ENCODE measurements around the gene PMEL.
"Not testable (repeated sequence)": the region's sequence is repeated elsewhere in the genome, so short reads cannot be mapped to it uniquely, and the experiment has no call there.

PMEL gene

GRCh38 chr12:55982319-55982936, 16.6 kb upstream of the PMEL start:
- no peak for DNase-seq

- DNase-seq = not testable (repeated sequence)
These were observed 16.0 kb upstream of the PMEL start for GRCh38 chr12:55981882-55982281.

DNA sequence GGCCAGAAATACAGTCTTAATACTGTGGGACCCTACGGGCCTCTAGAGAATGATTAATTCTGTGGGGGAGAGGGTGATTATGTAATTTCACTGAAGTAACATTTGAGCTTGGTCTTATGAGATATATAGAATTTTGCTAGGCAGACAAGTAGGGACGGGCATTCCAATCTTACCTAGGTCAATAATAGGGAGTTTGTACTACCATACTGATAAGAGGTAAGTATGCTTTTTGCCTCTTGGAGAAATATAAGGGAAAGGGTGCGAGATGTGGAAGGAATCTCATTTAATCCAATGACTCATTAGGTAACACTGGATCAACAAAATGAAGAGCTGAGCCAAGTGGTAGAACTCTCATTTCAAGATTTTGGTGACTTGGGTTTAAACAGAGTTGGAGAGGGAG, 13.2 kb upstream of the PMEL start:
- no peak for DNase-seq

GRCh38 chr12:55978393-55978792, 12.6 kb upstream of the PMEL start:
- no peak for DNase-seq

- DNase-seq = peak; percentile 26
These were observed 8.5 kb upstream of the PMEL start for GRCh38 chr12:55974308-55974730.

DNA sequence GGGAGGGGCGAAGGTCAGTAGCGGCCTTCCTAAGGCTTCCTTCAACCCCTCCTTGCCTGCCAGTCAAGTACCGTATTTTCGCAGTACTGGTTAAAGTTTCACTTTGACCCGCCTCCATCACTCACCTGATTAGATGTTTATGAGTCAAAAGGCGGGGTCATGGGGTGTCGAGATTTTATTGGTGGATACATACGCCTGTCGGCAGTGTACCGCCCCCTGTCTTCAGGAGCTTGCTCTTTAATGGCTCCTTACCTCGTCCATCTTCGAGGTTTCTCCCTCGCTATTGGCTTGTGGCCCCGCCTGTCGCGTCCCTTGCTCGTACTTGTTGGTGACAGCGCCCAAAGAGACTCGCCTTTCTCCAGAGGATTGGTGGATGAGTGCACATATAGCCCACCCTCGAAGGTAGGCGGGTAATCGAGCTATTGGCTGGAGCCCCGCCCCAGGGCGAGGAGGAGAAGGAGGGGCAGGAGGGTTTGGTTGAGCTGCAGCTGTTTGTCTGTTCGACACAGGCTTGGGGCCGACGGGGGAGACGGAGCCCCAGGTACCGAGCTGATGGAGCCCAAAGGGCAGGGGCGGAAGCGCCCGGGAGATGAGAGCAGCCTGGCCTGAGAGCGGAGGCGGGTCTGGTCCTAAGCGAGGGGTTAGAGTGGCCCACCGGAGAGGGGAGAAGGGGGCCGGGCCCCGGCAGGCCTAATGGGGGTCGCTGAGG, 7.9 kb upstream of the PMEL start, which contains the start of gene RAB5B:
Gene RAB5B, plus strand, starts transcription at position 480 of the 709 bp plus-strand sequence. CDS start 12,883 bp downstream, outside the sequence.
- DNase-seq = peak; percentile 100

GRCh38 chr12:55972911-55973598, 7.2 kb upstream of the PMEL start:
- DNase-seq = peak; percentile 39

- DNase-seq = no peak
These were observed 6.6 kb upstream of the PMEL start for GRCh38 chr12:55972456-55972855.

GRCh38 chr12:55972042-55972441, 6.2 kb upstream of the PMEL start:
- DNase-seq = no peak

- DNase-seq = no peak
These were observed 4.9 kb upstream of the PMEL start for GRCh38 chr12:55970775-55971174.

- no peak for DNase-seq
These were observed 3.5 kb upstream of the PMEL start for GRCh38 chr12:55969356-55969755.

DNA sequence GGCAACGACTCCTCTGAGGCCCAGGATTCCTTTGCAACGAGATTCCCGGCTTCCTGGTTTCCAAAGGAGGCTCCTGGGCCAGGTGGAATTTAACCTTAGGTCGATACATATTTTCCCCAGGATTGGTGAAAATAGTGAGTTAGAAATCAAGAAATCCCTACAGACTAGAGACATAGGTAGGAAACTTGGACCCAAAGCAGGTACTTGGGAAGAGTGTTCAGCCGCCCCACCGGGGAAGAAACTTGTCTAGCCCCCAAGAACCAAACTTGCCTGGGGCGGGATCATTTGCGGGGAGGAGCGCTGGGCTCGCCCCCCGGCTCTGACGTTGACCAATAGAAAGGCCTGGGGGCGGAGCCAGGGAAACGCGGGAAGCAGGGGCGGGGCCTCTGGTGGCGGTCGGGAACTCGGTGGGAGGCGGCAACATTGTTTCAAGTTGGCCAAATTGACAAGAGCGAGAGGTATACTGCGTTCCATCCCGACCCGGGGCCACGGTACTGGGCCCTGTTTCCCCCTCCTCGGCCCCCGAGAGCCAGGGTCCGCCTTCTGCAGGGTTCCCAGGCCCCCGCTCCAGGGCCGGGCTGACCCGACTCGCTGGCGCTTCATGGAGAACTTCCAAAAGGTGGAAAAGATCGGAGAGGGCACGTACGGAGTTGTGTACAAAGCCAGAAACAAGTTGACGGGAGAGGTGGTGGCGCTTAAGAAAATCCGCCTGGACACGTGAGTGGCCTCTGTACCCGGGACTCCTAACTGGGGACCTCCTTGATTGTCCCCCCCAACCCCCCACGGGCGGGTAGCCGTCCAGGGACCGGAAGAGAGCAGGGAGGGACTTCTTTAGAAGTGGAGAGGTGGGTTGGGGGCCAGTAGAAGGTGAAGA, 803 bp upstream of the PMEL start, which contains the start of gene CDK2:
Gene CDK2, plus strand, starts transcription at position 423 of the 874 bp plus-strand sequence. Its CDS starts 179 bp downstream, at position 602.
- DNase-seq = peak; percentile 77

GRCh38 chr12:55965240-55965639, 602 bp downstream of the PMEL start:
- no peak for DNase-seq

- no peak for DNase-seq
These were observed 2.1 kb downstream of the PMEL start for GRCh38 chr12:55963760-55964159.

- no peak for DNase-seq
These were observed 8.6 kb downstream of the PMEL start for GRCh38 chr12:55957106-55957859.

- DNase-seq = peak; percentile 48
These were observed 9.9 kb downstream of the PMEL start for GRCh38 chr12:55955800-55956508.

- DNase-seq = no peak
These were observed 10.5 kb downstream of the PMEL start for GRCh38 chr12:55955344-55955743.

- no peak for DNase-seq
These were observed 19.3 kb downstream of the PMEL start for GRCh38 chr12:55946553-55946952.

- no peak for DNase-seq
These were observed 23.2 kb downstream of the PMEL start for GRCh38 chr12:55942577-55943136.

DNA sequence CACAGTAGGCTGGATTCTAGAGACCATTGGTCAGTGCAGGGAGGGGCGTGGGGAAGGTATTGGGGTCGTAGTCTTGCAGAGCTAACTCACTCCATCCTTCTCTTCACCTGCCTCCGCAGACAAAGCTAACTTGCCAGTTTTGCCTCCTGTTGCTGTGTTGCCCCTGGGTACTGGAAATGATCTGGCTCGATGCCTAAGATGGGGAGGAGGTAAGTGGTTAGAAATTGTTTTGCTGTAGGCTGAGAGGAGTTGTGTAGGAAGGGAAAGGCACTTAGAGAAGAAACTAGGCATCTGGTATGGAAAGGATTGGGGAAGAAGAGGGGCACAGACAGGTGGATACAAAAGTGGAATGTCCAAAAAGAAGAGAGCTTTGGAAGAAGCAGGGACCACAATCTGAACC, 23.8 kb downstream of the PMEL start:
- DNase-seq = no peak

Measured in CD4-positive, alpha-beta T cell treated with Interleukin-4 for 4 hours (primary cell).